ENCODE data around the gene CTTN. TPM values are rescaled to one million over a fixed set of nuclear protein-coding genes. Genes with fewer than 3 reads are reported as not detected.

Gene CTTN
- total RNA-seq, 6 experiments from 2014 or later = 365 to 411 (median 374) TPM

GRCh38 chr11:70398834-70399680 lies 728 bp downstream of the CTTN start:
- peak overlapping the region; percentile 93 for H3K27ac Mint-ChIP-seq
- H3K27me3 Mint-ChIP-seq (ENCODE audit: insufficient read depth) = 0 out of 2 replicates have a peak, but pooled peaks cover 2% of the 10 kb centered on the region
- H3K9me3 Mint-ChIP-seq = no peaks in the 10 kb centered on the region
- no peak for DNase-seq
- H3K4me1 Mint-ChIP-seq (ENCODE audit: low read depth) = peaks cover 35% of the 10 kb centered on the region
- TF ChIP-seq CTCF (IDR thresholded peaks at IDR 0.05) = no peak
- peaks cover 29% of the 10 kb centered on the region for H3K36me3 Mint-ChIP-seq (ENCODE audit: low read depth)
- peak overlapping the region; percentile 90 for H3K4me3 Mint-ChIP-seq

DNA sequence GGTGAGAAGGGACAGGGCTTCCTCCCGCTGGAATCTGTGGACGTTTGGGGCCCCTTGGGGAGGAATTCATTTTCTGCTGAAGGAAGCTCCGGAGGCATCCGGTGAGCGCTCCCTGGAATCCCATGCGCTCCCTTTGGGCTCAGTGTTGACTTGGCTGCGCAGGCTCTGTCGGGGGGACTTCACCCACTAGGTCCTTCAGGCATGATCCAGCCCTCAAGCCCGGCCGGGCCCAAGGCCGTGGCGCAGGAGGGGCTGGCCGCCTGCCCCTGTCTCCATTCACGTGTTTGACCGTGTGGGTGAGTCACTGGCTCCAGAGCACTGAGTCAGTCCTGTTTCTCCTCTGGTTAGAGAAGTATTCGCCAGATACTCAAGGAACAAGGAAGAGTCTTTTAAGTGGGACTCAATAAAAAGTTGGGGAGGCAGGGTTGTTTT lies 1.4 kb downstream of the CTTN start:
- peak; percentile 97 for DNase-seq
- peaks cover 35% of the 10 kb centered on the region for H3K4me1 Mint-ChIP-seq (ENCODE audit: low read depth)
- H3K36me3 Mint-ChIP-seq (ENCODE audit: low read depth) = peaks cover 29% of the 10 kb centered on the region
- peak overlapping the region; percentile 93 for H3K27ac Mint-ChIP-seq
- no peak for TF ChIP-seq CTCF (IDR thresholded peaks at IDR 0.05)
- H3K9me3 Mint-ChIP-seq = no peaks in the 10 kb centered on the region
- H3K4me3 Mint-ChIP-seq = peak overlapping the region; percentile 90
- 0 out of 2 replicates have a peak, but pooled peaks cover 2% of the 10 kb centered on the region for H3K27me3 Mint-ChIP-seq (ENCODE audit: insufficient read depth)

DNA sequence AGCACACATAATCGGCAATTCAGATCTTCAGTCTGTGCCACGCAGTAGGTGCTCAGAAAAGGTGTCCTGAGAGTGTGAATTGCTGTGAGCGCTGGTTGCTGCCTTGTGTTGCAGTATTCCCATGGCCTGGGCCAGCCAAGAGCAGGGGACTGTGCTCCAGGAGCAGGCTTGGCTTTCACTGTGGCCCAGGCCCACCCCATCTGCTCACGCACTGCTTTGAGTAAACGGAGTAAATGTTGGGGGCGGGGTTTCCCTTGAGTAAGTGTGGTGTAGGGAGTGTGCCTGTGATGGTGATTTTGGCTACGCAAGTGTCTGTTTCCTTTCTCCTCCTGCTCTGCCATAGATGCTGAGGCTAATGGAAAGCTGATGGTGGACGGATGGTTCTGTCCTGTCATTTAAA lies 2.3 kb downstream of the CTTN start:
- no peaks in the 10 kb centered on the region for H3K9me3 Mint-ChIP-seq
- DNase-seq = no peak
- no peak for TF ChIP-seq CTCF (IDR thresholded peaks at IDR 0.05)
- peak overlapping the region; percentile 90 for H3K4me3 Mint-ChIP-seq
- H3K27me3 Mint-ChIP-seq (ENCODE audit: insufficient read depth) = 0 out of 2 replicates have a peak, but pooled peaks cover 2% of the 10 kb centered on the region
- peaks cover 33% of the 10 kb centered on the region for H3K36me3 Mint-ChIP-seq (ENCODE audit: low read depth)
- H3K4me1 Mint-ChIP-seq (ENCODE audit: low read depth) = peaks cover 35% of the 10 kb centered on the region
- H3K27ac Mint-ChIP-seq = peak overlapping the region; percentile 93

GRCh38 chr11:70402016-70402415 lies 3.7 kb downstream of the CTTN start:
- peak overlapping the region; percentile 57; the same call in 1 of the 2 replicates for H3K4me3 Mint-ChIP-seq
- H3K36me3 Mint-ChIP-seq (ENCODE audit: low read depth) = peaks cover 33% of the 10 kb centered on the region
- H3K9me3 Mint-ChIP-seq = no peaks in the 10 kb centered on the region
- peak overlapping the region; percentile 61 for H3K27ac Mint-ChIP-seq
- TF ChIP-seq CTCF (IDR thresholded peaks at IDR 0.05) = no peak
- H3K27me3 Mint-ChIP-seq (ENCODE audit: insufficient read depth) = 0 out of 2 replicates have a peak, but pooled peaks cover 2% of the 10 kb centered on the region
- DNase-seq = no peak
- H3K4me1 Mint-ChIP-seq (ENCODE audit: low read depth) = peaks cover 34% of the 10 kb centered on the region

DNA sequence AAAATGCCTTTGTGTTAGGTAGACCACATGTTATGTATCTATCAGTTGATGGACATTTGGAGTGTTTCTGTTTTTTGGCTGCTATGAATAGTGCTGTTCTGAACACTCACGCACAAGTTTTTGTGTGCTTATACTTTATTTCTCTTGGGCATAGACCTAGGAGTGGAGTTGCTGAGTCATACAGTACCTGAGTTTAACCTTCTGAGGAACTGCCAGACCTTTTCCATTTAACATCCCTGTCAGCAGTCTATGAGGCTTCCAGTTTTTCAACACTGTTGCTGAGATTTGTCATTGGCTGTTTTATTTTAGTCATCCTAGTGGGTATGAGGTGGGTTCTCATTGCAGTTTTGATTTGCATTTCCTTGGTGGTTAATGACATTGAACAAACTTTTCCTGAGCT lies 4.4 kb downstream of the CTTN start:
- H3K4me3 Mint-ChIP-seq = peak overlapping the region; percentile 57
- peak overlapping the region; percentile 61 for H3K27ac Mint-ChIP-seq
- H3K9me3 Mint-ChIP-seq = no peaks in the 10 kb centered on the region
- H3K27me3 Mint-ChIP-seq (ENCODE audit: insufficient read depth) = 0 out of 2 replicates have a peak, but pooled peaks cover 2% of the 10 kb centered on the region
- DNase-seq = no peak
- peaks cover 27% of the 10 kb centered on the region for H3K4me1 Mint-ChIP-seq (ENCODE audit: low read depth)
- H3K36me3 Mint-ChIP-seq (ENCODE audit: low read depth) = peaks cover 32% of the 10 kb centered on the region
- TF ChIP-seq CTCF (IDR thresholded peaks at IDR 0.05) = no peak
